Body of pancreas (tissue), 4 donors: Measurements from ENCODE around the gene ENO3.

ENCODE experiments used
- POLR2A ChIP-seq, 3 donors: fragments of 450-650 bp; IDR thresholded peaks; one replicate each; pipeline ENCODE4 v1.6.1; 2016; ENCODE audit warnings: antibody characterized with exemption in 3 of 3, mild to moderate bottlenecking in 2 of 3
- TF ChIP-seq, protein P1 (sequence below), 7 experiments: fragments of 450-650 bp in 4 of 7; fragments of 200-600 bp in 3 of 7; sonication (generic) in 3 of 7; IDR thresholded peaks; one replicate each; pipeline ENCODE4 v1.5.1; 2016 to 2019; ENCODE audit warnings: antibody characterized with exemption in 7 of 7

- TF ChIP-seq POLR2A (IDR thresholded peaks at IDR 0.05) = no peak
- TF ChIP-seq, protein P1, sequence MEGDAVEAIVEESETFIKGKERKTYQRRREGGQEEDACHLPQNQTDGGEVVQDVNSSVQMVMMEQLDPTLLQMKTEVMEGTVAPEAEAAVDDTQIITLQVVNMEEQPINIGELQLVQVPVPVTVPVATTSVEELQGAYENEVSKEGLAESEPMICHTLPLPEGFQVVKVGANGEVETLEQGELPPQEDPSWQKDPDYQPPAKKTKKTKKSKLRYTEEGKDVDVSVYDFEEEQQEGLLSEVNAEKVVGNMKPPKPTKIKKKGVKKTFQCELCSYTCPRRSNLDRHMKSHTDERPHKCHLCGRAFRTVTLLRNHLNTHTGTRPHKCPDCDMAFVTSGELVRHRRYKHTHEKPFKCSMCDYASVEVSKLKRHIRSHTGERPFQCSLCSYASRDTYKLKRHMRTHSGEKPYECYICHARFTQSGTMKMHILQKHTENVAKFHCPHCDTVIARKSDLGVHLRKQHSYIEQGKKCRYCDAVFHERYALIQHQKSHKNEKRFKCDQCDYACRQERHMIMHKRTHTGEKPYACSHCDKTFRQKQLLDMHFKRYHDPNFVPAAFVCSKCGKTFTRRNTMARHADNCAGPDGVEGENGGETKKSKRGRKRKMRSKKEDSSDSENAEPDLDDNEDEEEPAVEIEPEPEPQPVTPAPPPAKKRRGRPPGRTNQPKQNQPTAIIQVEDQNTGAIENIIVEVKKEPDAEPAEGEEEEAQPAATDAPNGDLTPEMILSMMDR (IDR thresholded peaks at IDR 0.05) = no peak
Observed at GRCh38 chr17:4973256-4974114, 22.6 kb downstream of the ENO3 start.
